ENCODE measurements around the gene LAMB3.

GRCh38 chr1:209641832-209642172, 10.4 kb downstream of the LAMB3 start:
- TF ChIP-seq CTCF (IDR thresholded peaks at IDR 0.05 in 8 of 11, conservative IDR thresholded peaks at IDR 0.05 in 3 of 11) (no peak), POLR2A (IDR thresholded peaks at IDR 0.05) (no peak), POLR2AphosphoS5 (IDR thresholded peaks at IDR 0.05) (peak in 2 of 3 donors; percentile 74 to 78)

Data from spleen (tissue), 7 donors.